Fibroblast of lung (primary cell): ENCODE results near the gene NRSN2. TPM values are rescaled to one million over a fixed set of nuclear protein-coding genes. Genes with fewer than 3 reads are reported as not detected.

Experiments used
- DNase-seq, 2 donors: peaks; one replicate each; pipeline versions ENCODE4 v3.0.0 to v3.0.0-alpha.2; 2010; ENCODE audit warnings: low read depth in 2 of 2
- H2AFZ ChIP-seq: 2 replicates; pipeline ENCODE4 v1.5.1; 2012; ENCODE audit warnings: low read length, control low read depth, inconsistent platforms
- H3K27ac ChIP-seq: 2 replicates; pipeline ENCODE4 v1.5.1; 2011; ENCODE audit warnings: low read length, control low read depth; ENCODE audit not compliant: insufficient read depth
- H3K27me3 ChIP-seq: 2 replicates; pipeline ENCODE4 v1.5.1; 2011; ENCODE audit warnings: mild to moderate bottlenecking, low read length; ENCODE audit not compliant: control insufficient read depth, insufficient read depth
- H3K36me3 ChIP-seq: 2 replicates; pipeline ENCODE4 v1.5.1; 2011; ENCODE audit warnings: low read length; ENCODE audit not compliant: control insufficient read depth, insufficient read depth
- H3K4me1 ChIP-seq: 2 replicates; pipeline ENCODE4 v1.5.1; 2011; ENCODE audit warnings: low read length; ENCODE audit not compliant: control insufficient read depth, insufficient read depth; ENCODE audit errors: extremely low read depth
- H3K4me2 ChIP-seq: 2 replicates; pipeline ENCODE4 v1.5.1; 2011; ENCODE audit warnings: low read length, control low read depth; ENCODE audit not compliant: insufficient read depth; ENCODE audit errors: extremely low read depth
- H3K4me3 ChIP-seq, 4 experiments: fragments of 200-600 bp in 1 of 4; sonication (generic) in 1 of 4; replicated peaks in 1 of 4; 2 replicates each; pipeline ENCODE4 v1.5.1; 2011 to 2016; ENCODE audit warnings: low read length in 4 of 4, low read depth in 3 of 4, mild to moderate bottlenecking in 3 of 4, control low read depth in 2 of 4, inconsistent platforms in 1 of 4, mixed read lengths in 1 of 4; ENCODE audit not compliant: insufficient read depth in 1 of 4; ENCODE audit errors: control extremely low read depth in 1 of 4
- H3K79me2 ChIP-seq: 2 replicates; pipeline ENCODE4 v1.5.1; 2012; ENCODE audit warnings: mild to moderate bottlenecking, low read length, inconsistent platforms; ENCODE audit not compliant: control insufficient read depth, insufficient read depth
- H3K9ac ChIP-seq: 2 replicates; pipeline ENCODE4 v1.5.1; 2011; ENCODE audit warnings: mild to moderate bottlenecking, low read length, control low read depth; ENCODE audit not compliant: insufficient read depth
- H3K9me3 ChIP-seq: 2 replicates; pipeline ENCODE4 v1.5.1; 2012; ENCODE audit warnings: low read depth, low read length; ENCODE audit not compliant: control insufficient read depth, insufficient read depth
- H4K20me1 ChIP-seq: 2 replicates; pipeline ENCODE4 v1.5.1; 2011; ENCODE audit warnings: low read length; ENCODE audit not compliant: control insufficient read depth, insufficient read depth; ENCODE audit errors: extremely low read depth
- EZH2 ChIP-seq: IDR thresholded peaks from 2 replicates; pipeline ENCODE4 v1.5.1; 2012; ENCODE audit warnings: low read length, control low read depth, mild to moderate bottlenecking; ENCODE audit errors: missing control alignments
- polyA plus RNA-seq, 2 donors: library from polyadenylated mRNA; depleted of rRNA in 1 of 2; stranded (reverse) in 1 of 2; unstranded in 1 of 2; fragments of >200 nt; gene quantifications; 2 replicates each; pipeline ENCODE4 v1.2.1, GENCODE V29; 2011 to 2012; ENCODE audit warnings: missing spikeins in 1 of 2
- total RNA-seq: library from RNA; depleted of rRNA; stranded (reverse); fragments of >200 nt; gene quantifications from 2 replicates; pipeline ENCODE4 v1.2.1, GENCODE V29; 2014
- TF ChIP-seq, protein P1 (sequence below), 2 donors: IDR thresholded peaks in 1 of 2; conservative IDR thresholded peaks in 1 of 2; 1 replicate in 1 of 2; 2 replicates in 1 of 2; pipeline ENCODE4 v1.5.1; 2011 to 2012; ENCODE audit warnings: low read length in 2 of 2, control low read depth in 1 of 2, inconsistent platforms in 1 of 2, low read depth in 1 of 2, mild to moderate bottlenecking in 1 of 2

Gene NRSN2
- total and polyA plus RNA-seq, 2 donors (not counting 1 experiment from before 2014, with no cell fraction given), result 34.5 to 60.5 TPM

DNA sequence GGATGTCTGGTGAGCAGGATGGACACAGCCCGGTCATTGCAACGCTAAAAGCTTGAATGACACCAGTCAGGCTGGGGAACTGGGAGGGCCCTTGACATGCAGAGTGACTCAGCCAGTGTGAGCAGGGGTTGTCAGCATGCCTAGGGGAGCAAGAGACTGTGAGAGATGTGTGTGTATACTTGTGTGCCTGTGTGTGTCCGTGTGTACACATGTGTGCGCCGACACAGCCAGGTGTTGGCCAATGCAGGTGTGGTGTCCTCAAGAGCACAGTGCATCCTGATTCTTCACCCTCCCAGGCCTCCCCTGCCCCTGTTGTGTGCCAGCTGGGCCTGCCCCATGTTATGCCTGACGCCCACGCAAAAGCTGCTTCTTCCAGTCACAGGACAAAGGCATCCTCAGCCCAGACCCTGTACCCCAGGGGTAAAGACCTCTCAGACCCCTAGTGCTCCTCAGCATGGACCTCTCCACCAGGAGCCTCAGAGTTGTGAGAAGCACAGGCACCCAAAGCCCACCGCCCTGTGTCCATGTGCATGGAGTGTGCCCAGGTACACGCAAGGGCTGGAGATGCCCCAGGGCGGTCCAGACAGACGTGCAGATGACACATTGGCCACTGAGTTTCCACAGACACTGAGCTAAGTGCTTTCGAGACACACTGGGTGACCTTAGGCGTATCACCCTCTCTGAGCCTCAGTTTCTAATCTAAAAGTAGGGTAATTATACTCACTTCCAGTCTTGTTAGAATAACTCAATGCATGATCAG, 16.6 kb downstream of the NRSN2 start:
- Histone ChIP-seq H3K4me2 (no peak overlapping the region), H3K79me2 (no peaks in the 10 kb centered on the region), H3K27ac (no peak overlapping the region), H3K36me3 (no peaks in the 10 kb centered on the region), H4K20me1 (no peaks in the 10 kb centered on the region), H3K4me3 (no peak overlapping the region), H2AFZ (no peak overlapping the region), H3K27me3 (no peaks in the 10 kb centered on the region), H3K9me3 (no peaks in the 10 kb centered on the region), H3K9ac (no peak overlapping the region), H3K4me1 (no peaks in the 10 kb centered on the region)
- no peak for DNase-seq
- TF ChIP-seq, protein P1, sequence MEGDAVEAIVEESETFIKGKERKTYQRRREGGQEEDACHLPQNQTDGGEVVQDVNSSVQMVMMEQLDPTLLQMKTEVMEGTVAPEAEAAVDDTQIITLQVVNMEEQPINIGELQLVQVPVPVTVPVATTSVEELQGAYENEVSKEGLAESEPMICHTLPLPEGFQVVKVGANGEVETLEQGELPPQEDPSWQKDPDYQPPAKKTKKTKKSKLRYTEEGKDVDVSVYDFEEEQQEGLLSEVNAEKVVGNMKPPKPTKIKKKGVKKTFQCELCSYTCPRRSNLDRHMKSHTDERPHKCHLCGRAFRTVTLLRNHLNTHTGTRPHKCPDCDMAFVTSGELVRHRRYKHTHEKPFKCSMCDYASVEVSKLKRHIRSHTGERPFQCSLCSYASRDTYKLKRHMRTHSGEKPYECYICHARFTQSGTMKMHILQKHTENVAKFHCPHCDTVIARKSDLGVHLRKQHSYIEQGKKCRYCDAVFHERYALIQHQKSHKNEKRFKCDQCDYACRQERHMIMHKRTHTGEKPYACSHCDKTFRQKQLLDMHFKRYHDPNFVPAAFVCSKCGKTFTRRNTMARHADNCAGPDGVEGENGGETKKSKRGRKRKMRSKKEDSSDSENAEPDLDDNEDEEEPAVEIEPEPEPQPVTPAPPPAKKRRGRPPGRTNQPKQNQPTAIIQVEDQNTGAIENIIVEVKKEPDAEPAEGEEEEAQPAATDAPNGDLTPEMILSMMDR (conservative IDR thresholded peaks at IDR 0.05 in 1 of 2, IDR thresholded peaks at IDR 0.05 in 1 of 2; ENCODE audit: low read depth in 1 of 2, low read length in 2 of 2), result no peak
- TF ChIP-seq EZH2, result no peak

DNA sequence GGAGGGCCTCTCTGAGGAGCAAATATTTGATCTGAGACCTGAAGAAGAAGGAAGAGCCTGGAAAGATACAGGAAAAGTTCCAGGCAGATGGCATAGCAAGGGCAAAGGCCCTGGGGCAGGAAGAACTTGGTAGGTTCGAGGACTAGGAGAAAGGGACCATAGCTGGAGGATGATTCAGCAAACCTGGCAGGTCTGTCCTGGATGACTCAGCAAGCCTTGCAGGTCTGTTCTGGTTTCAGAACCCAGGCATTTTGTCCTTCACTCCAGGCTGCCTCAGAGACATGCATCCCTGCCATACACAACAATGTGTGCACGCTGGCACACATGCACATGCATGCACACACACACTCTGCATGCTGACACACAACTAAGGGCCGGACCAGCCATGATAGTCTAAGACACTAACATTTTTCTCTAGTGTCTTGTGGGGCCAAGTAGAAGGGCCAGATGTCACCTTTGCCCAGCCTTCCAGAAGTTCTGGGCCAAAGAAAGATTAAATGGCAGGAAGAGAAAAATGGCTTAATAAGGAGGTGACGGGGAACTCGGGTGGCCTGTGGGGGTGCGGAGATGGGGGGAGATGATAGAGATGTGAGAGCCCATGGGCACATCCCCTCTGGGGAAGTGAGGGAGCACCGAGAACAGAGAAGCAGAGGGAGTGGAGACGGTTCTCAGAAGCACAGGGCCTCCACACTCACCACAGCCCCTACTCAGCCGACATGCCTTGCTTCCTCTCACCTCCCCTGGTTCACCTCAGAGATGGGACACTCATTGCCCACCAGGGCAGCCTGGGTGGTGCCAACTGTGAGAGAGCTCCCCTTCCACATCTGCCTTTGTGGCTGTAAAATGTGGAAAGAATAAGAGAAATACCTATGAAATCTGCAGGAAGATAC, 18.2 kb downstream of the NRSN2 start:
- no peaks in the 10 kb centered on the region for H3K36me3 ChIP-seq
- H3K27ac ChIP-seq, result no peak overlapping the region
- H3K9ac ChIP-seq, result no peak overlapping the region
- H3K4me2 ChIP-seq, result no peak overlapping the region
- no peaks in the 10 kb centered on the region for H3K4me1 ChIP-seq
- H3K79me2 ChIP-seq, result no peaks in the 10 kb centered on the region
- peak in 1 of 2 donors; percentile 45 for DNase-seq
- H2AFZ ChIP-seq, result no peak overlapping the region
- no peak overlapping the region for H3K4me3 ChIP-seq
- TF ChIP-seq, protein P1 (conservative IDR thresholded peaks at IDR 0.05 in 1 of 2, IDR thresholded peaks at IDR 0.05 in 1 of 2; ENCODE audit: low read depth in 1 of 2, low read length in 2 of 2), result no peak
- no peak for TF ChIP-seq EZH2
- H3K9me3 ChIP-seq, result no peaks in the 10 kb centered on the region
- H3K27me3 ChIP-seq, result no peaks in the 10 kb centered on the region
- H4K20me1 ChIP-seq, result no peaks in the 10 kb centered on the region

DNA sequence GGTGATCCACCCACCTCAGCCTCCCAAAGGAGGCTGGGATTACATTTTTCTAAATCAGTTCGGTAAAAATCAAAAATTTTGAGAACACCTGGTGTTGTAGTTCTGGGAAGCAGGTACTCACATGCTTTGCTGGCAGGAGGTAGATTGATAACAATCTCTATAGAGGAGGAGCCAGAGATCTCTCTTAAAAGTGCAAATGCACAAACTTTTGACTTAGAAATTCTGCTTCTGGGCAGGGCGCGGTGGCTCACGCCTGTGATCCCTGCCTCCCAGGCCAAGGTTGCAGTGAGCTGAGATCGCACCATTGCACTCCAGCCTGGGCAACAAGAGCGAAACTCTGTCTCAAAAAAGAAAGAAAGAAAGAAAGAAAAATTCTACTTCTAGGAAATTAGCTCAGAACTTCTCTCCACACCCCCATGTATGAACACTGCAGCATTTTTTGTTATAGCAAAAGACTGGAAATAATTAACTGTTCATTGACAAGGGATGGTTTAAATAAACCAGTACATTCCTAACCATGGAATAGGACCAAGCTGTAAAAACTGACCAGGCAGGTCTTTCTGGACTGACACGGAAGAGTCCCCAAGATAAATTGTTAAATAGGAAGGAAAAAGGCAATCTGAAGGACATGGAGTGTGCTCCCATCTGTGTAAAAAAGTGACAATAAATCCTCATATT, 19.3 kb downstream of the NRSN2 start:
- Histone ChIP-seq H3K9ac (no peak overlapping the region), H3K9me3 (no peaks in the 10 kb centered on the region), H3K36me3 (no peaks in the 10 kb centered on the region), H3K27me3 (no peaks in the 10 kb centered on the region), H3K4me3 (no peak overlapping the region), H3K4me2 (no peak overlapping the region), H4K20me1 (no peaks in the 10 kb centered on the region), H3K27ac (no peak overlapping the region), H3K4me1 (no peaks in the 10 kb centered on the region), H2AFZ (no peak overlapping the region), H3K79me2 (no peaks in the 10 kb centered on the region)
- TF ChIP-seq, protein P1 (conservative IDR thresholded peaks at IDR 0.05 in 1 of 2, IDR thresholded peaks at IDR 0.05 in 1 of 2; ENCODE audit: low read depth in 1 of 2, low read length in 2 of 2), result no peak
- no peak for TF ChIP-seq EZH2
- DNase-seq, result no peak
